GM18499 (cell line): Measurements from ENCODE around the gene OR2T1.
"Not testable (repeated sequence)": the region's sequence is repeated elsewhere in the genome, so short reads cannot be mapped to it uniquely, and the experiment has no call there.

ENCODE experiments used
- ATAC-seq: cut with Tn5 transposase; IDR thresholded peaks from one replicate; pipeline ENCODE4 v1.9.1; 2021; ENCODE audit warnings: moderate number of reproducible peaks; ENCODE audit not compliant: insufficient read depth, unreplicated experiment

The OR2T1 gene, protein sequence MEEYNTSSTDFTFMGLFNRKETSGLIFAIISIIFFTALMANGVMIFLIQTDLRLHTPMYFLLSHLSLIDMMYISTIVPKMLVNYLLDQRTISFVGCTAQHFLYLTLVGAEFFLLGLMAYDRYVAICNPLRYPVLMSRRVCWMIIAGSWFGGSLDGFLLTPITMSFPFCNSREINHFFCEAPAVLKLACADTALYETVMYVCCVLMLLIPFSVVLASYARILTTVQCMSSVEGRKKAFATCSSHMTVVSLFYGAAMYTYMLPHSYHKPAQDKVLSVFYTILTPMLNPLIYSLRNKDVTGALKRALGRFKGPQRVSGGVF

GRCh38 chr1:248402748-248403147 lies at the start of gene OR2T1:
TSS of gene OR2T1 (plus strand) at chr1:248403048. CDS start at chr1:248406148, 3,100 bp downstream.
- ATAC-seq = no peak

GRCh38 chr1:248359415-248359814 lies 43.4 kb upstream of the OR2T1 start:
- no peak for ATAC-seq

GRCh38 chr1:248361121-248361715 lies 41.6 kb upstream of the OR2T1 start, which contains the start of gene OR2T4:
TSS of gene OR2T4 (plus strand) at chr1:248361665. CDS start at chr1:248361665, 0 bp downstream.
- no peak for ATAC-seq

GRCh38 chr1:248366609-248367008 lies 36.2 kb upstream of the OR2T1 start:
- ATAC-seq = no peak

- no peak for ATAC-seq
Measured at GRCh38 chr1:248372394-248372793, 30.5 kb upstream of the OR2T1 start.

DNA sequence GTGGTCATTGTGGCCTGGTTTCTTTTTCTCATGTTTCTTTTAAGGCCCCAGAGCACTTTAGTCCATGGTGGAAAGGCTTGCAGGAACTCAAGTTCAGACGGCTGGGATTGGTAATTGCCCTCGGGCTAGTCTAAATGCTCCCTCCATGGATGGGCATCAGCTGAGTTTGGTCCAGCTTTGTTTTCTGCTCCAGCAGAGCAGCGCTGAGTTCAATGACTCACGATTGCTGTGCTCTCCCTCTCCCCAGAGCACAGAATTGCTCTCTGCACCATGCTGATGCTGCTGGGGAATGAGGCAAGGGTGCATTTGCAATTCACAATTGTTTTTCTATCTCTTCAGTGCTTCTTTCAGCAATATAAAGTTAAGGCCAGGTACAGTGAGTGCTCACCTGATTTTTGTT lies 29.1 kb upstream of the OR2T1 start:
- ATAC-seq = no peak

- ATAC-seq = no peak
Measured at GRCh38 chr1:248375446-248375845, 27.4 kb upstream of the OR2T1 start, which contains the start of gene OR2T6. TSS of gene OR2T6 (plus strand) at chr1:248375746. CDS start at chr1:248387609, 11,863 bp downstream.

GRCh38 chr1:248376916-248377315 lies 25.9 kb upstream of the OR2T1 start:
- ATAC-seq = no peak

DNA sequence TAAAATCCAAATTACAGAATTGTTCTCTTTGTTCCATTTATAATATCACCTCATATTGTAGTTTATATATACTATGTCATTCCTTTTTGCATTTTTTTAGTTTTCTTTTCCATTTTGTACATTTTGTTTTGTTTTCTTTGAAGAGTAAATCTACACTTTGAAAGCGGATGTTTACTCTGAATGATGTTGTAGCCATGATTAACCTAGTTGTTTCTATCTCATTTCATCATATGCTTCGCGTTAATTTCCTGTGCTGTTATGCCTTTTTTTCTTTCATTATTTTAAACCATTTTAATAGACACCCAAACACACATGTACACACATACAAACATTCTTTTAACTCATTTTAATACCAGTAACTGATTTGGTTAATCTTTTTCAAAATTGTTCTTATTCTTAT lies 22.0 kb upstream of the OR2T1 start:
- no peak for ATAC-seq

DNA sequence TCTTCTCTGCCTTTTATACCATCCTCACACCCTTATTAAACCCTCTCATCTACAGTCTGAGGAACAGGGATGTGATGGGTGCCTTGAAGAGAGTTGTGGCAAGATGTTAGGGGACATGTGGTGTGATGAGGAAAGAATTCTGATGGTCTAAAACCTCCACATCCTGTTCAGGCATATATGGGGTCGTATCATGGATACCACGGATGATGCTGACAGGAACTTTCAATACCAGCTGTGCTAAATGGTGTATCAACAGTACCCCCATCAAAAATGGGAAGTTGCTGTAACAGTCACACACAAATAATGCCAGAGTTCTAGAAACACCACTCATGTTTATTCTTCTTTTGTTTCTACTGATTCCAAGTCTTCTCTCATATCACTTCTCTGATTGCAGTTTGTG lies 14.4 kb upstream of the OR2T1 start:
- no peak for ATAC-seq

DNA sequence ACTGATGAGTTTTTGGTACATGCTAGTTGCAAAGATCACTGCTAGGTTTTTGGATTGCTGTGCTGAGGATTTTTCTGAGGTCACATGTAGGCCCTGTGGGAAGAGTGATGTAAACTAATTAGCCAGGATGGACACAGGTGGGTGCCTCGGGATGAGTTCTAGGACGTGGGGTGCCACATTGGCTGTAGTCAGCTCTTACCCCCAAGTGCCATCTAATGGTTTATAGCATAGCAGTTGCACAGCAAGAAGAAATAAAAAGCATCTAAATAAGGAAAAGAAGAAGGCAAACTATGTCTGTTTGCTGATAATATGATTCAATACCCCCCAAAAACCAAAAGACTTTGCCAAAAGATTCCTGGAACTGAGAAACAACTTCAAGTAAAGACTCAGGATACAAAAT lies 9.8 kb upstream of the OR2T1 start:
- no peak for ATAC-seq

DNA sequence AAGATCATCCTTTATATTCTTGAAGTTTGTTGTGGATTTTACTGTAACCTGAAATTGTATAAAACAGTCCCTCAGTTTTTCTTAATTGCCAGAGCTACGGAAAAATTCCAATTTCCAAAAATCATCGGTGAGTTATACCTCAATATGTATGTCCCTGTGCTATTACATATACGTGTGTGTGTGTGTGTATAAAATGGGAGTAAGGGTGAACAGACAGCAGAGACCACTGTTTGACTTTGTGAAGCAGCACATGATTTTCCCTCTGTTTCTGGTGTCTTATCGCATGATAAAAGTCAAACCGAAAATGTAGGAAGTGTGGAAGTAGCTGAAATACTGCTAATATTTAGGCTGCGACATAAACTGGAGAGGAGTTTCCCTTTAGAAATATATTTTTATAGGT lies 1.2 kb downstream of the OR2T1 start:
- no peak for ATAC-seq

DNA sequence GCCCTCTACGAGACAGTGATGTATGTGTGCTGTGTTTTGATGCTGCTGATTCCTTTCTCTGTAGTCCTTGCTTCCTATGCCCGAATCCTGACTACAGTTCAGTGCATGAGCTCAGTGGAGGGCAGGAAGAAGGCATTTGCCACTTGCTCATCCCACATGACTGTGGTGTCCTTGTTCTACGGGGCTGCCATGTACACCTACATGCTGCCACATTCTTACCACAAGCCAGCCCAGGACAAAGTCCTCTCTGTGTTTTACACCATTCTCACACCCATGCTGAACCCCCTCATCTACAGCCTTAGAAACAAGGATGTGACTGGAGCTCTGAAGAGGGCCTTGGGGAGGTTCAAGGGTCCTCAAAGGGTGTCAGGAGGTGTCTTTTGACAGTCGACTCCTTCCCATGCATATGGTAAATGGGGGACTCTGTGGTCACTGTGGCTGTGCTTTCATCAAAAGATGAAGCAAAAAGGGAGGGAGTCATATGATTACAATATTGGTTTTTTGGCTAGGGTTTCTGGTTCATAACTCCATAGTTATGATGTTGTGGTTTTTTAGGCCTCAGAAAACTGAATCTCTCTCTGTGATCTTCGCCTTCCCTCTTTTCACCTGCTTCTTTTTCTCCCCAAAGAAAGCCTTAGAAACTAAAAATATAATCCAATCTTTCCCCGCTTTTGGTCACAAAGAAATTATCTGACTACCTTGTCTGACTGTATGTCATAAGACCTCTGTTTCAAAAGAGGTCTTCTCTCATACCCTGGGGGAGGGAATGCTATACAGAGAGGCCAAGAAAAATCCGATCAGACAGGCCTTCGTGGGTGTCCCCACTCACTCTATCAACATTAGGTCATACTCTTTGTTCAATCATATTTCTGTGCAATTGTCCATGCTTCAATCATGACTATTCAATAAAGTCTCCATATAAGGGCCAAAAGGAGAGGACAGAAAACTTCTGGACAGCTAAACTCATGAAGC lies 4.2 kb downstream of the OR2T1 start:
- ATAC-seq = no peak

DNA sequence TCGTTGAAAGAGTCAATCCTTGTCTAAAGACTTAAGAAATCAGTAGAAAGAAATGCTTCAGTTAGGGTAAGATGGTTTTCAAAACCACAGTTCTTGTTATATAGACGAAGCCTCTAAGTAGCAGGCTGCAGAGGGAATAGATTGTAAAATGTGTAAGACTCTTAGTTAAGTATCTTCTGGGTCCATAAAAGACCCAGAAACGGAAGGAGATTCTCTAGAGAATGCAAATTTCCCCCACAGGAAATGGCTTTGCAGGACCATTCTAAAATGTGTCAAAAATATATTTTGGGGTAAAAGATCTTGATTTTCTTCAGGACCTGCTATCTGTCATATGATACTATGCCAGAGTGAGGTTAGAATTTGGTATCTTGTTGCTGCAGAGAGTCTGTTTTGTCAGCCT lies 13.4 kb downstream of the OR2T1 start:
- no peak for ATAC-seq

GRCh38 chr1:248417854-248418253 lies 15.0 kb downstream of the OR2T1 start:
- ATAC-seq = no peak

DNA sequence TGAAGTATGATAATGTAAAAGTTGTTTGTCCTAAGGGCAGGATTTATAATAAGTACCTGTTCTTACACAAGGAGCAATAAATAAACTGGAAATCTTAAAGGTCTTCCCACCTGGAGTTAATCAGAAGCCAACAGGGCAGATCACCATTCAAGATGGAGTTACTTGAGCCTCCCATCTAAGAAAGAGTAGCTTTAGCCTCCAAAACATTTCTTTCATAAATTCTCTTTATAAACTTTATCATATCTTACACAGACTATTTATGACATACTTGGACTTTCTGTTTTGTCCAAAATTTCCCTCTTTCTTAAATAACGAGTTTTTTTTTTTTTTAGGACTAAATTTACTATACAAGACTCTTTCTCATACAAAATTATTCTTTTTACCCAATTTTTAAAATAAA lies 18.5 kb downstream of the OR2T1 start:
- no peak for ATAC-seq

GRCh38 chr1:248427526-248428191 lies 24.8 kb downstream of the OR2T1 start:
- ATAC-seq = peak; percentile 30

GRCh38 chr1:248428192-248428533 lies 25.3 kb downstream of the OR2T1 start:
- peak; percentile 97 for ATAC-seq

GRCh38 chr1:248431683-248432082 lies 28.8 kb downstream of the OR2T1 start:
- not testable (repeated sequence) for ATAC-seq

DNA sequence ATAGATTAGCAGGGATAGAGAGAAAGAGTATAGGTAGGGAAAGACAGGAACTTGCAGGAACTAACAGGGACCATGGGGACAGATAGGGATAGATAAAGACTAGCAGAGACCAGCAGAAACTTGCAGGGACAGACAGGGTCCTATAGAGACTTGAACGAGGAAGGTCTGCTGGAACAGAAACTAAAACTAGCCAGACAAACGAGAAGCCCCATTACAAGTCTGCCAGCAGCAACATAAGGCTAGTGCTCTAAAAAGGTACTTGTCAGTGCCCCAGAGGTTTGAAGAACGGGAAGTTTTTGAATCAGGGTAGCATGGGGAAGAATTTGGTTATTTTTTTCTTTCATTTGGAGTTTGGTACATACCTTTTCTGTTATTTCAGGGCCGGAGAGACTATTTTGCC lies 29.4 kb downstream of the OR2T1 start:
- not testable (repeated sequence) for ATAC-seq
